HG03439 (cell line): ENCODE data around the gene SF3B3.

Experiments used
- ATAC-seq: cut with Tn5 transposase; IDR thresholded peaks from one replicate; pipeline ENCODE4 v1.9.1; 2021; ENCODE audit warnings: mild to moderate bottlenecking, moderate library complexity; ENCODE audit not compliant: unreplicated experiment

The SF3B3 gene

GRCh38 chr16:70561623-70562022 is 38.0 kb downstream of the SF3B3 start:
- ATAC-seq: no peak

- no peak for ATAC-seq
Measured at GRCh38 chr16:70563636-70564035, 40.0 kb downstream of the SF3B3 start.

- ATAC-seq: no peak
Measured at GRCh38 chr16:70565053-70565452, 41.4 kb downstream of the SF3B3 start.

- no peak for ATAC-seq
Measured at GRCh38 chr16:70568601-70569237, 45.1 kb downstream of the SF3B3 start.

DNA sequence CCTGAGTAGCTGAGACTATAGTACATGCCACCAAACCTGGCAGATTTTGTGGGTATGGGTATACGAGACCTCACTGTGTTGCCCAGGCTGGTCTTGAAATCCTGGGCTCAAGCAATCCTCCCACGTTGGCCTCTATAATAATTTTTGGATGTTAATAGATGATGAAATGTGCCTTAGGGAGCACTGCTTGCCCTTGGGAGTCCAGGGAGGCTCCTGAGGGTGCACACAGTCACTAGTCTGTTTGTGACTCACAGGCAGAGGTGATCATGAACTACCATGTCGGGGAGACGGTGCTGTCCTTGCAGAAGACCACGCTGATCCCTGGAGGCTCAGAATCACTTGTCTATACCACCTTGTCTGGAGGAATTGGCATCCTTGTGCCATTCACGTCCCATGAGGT is 46.1 kb downstream of the SF3B3 start:
- ATAC-seq: no peak

DNA sequence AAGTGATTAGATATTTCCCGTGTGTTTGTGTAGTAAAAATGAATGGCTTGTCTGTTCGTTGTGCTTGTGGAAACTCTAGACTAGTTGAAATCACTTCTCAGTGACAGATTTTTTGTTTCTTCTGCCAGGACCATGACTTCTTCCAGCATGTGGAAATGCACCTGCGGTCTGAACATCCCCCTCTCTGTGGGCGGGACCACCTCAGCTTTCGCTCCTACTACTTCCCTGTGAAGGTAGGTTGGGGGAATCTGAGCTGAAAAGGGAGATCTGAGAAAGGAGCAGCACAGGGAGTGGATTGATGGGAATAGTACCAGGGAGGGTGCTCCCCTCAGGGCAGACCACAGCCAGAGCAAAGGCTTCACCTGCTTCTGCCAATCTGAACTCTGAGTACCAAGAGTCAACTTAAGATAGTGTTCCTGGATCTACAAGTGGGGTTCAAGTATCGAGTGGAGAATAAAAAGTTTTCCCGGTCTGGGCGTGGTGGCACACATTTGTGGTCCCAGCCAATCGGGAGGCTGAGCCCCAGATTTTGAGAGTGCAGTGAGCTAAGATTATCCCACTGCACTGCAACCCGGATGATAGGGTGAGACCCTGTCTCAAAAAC is 47.5 kb downstream of the SF3B3 start:
- no peak for ATAC-seq

DNA sequence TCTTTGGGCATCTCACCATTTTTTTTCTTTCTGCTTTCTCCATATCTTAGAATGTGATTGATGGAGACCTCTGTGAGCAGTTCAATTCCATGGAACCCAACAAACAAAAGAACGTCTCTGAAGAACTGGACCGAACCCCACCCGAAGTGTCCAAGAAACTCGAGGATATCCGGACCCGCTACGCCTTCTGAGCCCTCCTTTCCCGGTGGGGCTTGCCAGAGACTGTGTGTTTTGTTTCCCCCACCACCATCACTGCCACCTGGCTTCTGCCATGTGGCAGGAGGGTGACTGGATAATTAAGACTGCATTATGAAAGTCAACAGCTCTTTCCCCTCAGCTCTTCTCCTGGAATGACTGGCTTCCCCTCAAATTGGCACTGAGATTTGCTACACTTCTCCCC is 48.0 kb downstream of the SF3B3 start:
- ATAC-seq: no peak

- no peak for ATAC-seq
Measured at GRCh38 chr16:70572050-70572925, 48.7 kb downstream of the SF3B3 start.

- ATAC-seq: no peak
Measured at GRCh38 chr16:70572926-70573270, 49.3 kb downstream of the SF3B3 start.

DNA sequence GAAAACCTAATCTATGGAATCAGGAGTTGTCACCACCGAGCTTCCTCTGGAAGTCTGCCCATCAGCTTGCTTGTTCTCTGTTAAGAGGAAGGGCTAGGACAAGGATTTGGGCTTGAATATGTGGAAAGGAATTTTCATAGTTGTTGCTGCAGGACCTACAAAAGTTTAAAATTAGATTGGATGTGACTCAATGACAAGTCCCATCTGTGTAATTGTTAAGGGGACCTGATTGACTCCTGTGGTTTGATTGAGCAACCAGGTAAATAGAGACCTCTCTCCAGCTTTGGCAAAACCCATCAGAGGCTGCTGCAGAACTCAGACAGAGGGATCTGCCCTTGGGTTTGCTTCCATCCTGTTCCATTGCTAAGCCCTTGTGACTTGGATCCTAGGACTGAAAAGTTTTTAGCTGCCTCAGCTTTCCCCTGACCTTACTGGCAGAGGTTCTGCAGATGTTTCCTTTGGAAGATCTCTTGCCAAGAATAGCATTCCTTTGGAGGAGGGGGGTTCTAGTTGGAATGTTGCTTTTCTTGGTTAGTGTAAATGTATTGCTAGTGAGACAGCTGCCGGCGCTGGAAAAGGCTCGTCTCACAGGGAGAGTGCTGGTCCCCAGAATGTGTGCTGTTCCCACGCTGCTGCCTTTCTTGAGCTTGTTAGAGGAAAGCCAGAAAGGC is 50.0 kb downstream of the SF3B3 start:
- ATAC-seq: no peak

DNA sequence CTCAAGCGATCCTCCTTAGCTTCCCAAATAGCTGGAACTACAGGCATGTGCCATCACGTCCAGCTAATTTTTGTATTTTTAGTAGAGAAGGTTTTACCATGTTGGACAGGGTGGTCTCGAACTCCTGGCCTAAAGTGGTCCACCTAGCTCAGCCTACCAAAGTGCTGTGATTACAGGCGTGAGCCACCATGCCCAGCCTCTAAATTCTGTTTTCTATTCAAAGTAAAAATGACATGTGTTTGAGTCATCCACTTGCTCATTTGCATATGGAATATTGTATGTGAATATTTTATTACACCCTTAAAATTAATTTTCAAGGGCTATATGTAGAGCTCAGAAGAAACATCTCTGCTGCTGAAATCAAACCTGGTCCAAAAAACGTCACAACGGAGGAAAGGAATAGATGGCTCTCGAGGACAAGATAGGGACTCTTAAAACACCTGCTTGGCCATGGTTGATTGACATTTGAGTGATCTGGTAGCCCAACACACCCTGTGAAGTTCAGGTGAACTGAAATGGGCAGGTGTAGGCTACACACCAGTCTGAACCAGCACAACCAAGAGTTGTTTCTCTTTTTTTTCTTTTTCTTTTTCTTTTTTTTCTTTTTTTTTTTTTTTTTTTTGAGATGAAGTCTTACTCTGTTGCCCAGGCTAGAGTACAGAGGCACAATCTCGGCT is 51.1 kb downstream of the SF3B3 start:
- no peak for ATAC-seq

GRCh38 chr16:70575376-70575775 is 51.8 kb downstream of the SF3B3 start:
- no peak for ATAC-seq

DNA sequence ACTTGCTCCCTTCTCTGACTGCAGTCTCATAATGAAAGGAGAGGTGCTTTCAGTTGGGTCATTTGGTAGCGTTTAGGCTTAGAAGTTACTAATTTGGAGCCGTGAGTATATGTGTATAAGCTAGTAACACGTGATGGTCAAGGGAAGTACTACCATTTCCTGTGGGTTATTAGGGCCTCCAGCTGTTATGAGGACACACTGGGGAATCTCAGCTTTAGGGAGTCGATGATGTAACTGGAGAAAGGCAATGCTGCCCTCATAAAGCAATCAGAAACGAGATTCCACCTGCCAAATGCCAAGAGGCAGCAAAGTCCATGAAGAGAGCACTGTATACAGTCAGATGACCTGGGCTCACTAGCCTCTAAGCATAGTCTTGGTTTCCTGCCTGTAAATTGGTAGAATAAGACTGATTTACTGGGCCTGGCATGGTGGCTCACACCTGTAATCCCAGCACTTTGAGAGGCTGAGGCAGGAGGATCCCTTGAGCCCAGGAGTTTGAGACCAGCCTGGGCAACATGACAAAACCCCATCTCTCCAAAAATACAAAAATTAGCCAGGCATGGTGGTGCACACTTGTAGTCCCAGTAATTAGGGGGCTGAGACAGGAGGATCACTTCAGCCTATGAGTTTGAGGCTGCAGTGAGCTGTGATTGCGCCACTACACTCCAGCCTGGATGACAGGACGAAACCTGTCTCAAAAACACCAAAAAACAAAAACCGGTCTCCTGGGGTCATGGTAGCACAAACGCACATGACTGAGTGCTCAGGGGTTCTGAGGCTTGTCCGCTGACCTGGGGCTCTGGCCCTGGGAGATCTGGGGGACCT is 53.0 kb downstream of the SF3B3 start:
- peak; percentile 75 for ATAC-seq

DNA sequence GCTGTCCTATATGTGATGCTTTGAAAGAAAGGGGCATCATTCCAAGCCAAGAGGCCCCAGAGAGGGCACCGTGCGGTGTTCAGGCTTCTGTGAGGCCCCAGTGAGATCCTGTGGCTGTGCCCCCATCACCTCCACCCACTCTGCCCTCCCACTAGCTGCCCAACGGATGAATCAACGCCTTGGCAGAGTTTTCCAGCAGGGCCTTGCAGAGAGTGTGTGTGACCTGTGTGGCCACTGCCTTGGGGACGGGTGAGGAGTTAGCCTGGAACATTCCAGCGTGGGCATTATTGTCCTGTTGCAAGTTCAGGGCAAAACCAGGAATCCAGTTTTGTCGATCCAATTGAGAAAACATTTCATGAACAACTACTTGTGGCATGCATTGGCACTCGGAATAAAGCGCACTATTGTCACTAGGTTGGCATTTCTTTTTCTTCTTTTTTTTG is 53.7 kb downstream of the SF3B3 start:
- no peak for ATAC-seq

- no peak for ATAC-seq
Measured at GRCh38 chr16:70578035-70578434, 54.4 kb downstream of the SF3B3 start.

GRCh38 chr16:70579248-70579647 is 55.6 kb downstream of the SF3B3 start:
- no peak for ATAC-seq

GRCh38 chr16:70579648-70580630 is 56.3 kb downstream of the SF3B3 start:
- ATAC-seq: no peak

GRCh38 chr16:70582280-70582978 is 58.8 kb downstream of the SF3B3 start:
- no peak for ATAC-seq
